Esophagus muscularis mucosa (tissue), 3 donors: ENCODE measurements around the gene TINCR.

Source experiments
- POLR2A ChIP-seq: fragments of 450-650 bp; IDR thresholded peaks from one replicate; pipeline ENCODE4 v1.6.1; 2017; ENCODE audit warnings: antibody characterized with exemption, moderate library complexity, mild to moderate bottlenecking, low read depth
- TF ChIP-seq, protein P1 (sequence below), 3 experiments: fragments of 200-600 bp in 2 of 3; fragments of 450-650 bp in 1 of 3; sonication (generic) in 2 of 3; IDR thresholded peaks; one replicate each; pipeline ENCODE4 v1.5.1; 2017 to 2019; ENCODE audit warnings: antibody characterized with exemption in 3 of 3, mild to moderate bottlenecking in 2 of 3, moderate library complexity in 1 of 3

DNA sequence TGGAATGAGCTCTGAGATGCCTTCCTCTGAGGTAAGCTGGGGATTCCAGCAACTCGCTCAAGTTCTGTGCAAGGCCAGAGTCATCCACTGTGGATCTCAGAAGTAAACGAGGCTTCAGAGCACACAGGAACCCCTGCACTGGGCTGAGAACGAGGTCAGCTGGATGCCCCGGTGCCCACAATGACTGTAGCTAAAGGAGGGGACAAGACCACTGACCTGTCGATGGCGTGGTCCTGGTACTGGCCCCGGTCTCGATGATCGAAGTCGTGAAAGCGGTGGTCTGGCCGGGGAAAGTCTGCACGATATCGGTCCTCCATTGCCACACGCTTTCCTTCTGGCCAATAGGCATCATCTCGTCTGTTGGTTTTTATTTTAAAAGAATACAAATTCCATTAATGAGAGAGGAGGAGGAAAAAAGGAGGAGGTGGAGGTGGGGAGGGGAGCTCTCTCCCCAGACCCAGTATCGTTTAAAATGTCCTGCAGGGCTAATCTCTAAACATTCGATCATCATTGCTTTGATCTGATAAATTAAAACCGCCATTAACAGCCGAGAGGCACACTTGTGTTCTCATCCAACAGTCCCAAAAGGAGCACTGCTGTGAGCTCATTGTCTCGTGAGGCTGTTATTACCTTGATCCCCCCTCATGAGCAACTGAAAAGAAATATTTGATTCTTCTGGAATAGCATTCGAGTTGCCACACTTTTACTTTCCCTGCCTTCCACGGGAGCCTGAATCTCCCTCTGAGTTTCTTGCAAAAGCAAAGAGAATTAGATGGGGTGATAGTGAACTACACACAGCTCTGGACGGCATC lies 25.0 kb upstream of the TINCR start:
- TF ChIP-seq, protein P1, sequence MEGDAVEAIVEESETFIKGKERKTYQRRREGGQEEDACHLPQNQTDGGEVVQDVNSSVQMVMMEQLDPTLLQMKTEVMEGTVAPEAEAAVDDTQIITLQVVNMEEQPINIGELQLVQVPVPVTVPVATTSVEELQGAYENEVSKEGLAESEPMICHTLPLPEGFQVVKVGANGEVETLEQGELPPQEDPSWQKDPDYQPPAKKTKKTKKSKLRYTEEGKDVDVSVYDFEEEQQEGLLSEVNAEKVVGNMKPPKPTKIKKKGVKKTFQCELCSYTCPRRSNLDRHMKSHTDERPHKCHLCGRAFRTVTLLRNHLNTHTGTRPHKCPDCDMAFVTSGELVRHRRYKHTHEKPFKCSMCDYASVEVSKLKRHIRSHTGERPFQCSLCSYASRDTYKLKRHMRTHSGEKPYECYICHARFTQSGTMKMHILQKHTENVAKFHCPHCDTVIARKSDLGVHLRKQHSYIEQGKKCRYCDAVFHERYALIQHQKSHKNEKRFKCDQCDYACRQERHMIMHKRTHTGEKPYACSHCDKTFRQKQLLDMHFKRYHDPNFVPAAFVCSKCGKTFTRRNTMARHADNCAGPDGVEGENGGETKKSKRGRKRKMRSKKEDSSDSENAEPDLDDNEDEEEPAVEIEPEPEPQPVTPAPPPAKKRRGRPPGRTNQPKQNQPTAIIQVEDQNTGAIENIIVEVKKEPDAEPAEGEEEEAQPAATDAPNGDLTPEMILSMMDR (IDR thresholded peaks at IDR 0.05) = no peak
- no peak for TF ChIP-seq POLR2A
